Measurements from ENCODE around the gene MED12L. TPM values are rescaled to one million over a fixed set of nuclear protein-coding genes. Genes with fewer than 3 reads are reported as not detected.

Gene MED12L
- total and polyA plus RNA-seq, 9 of the 15 experiments (the other 6 are each of a cell fraction or from before 2014, with no cell fraction given): not detected

- TF ChIP-seq BCL6 (CRISPR knock-in tag; IDR thresholded peaks at IDR 0.05): no peak
Measured at GRCh38 chr3:151168269-151169094, 83.0 kb downstream of the MED12L start (continued).

GRCh38 chr3:151169262-151169947 lies 83.9 kb downstream of the MED12L start:
- Histone ChIP-seq H3K36me3 (ENCODE audit: control insufficient read depth, insufficient read depth, low read length) (no peaks in the 10 kb centered on the region), H3K4me2 (ENCODE audit: insufficient read depth, low read length) (no peak overlapping the region), H4K20me1 (replicated peaks; ENCODE audit: control insufficient read depth, insufficient read depth, low read length) (no peaks in the 10 kb centered on the region), H3K9me3 (replicated peaks; ENCODE audit: control insufficient read depth, insufficient read depth, low read depth, low read length) (no peaks in the 10 kb centered on the region), H3K79me2 (ENCODE audit: control insufficient read depth, insufficient read depth, low read length) (no peaks in the 10 kb centered on the region), H3K27me3 (ENCODE audit: control insufficient read depth in 2 of 2, insufficient read depth in 2 of 2, low read length in 2 of 2) (peaks cover 4% of the 10 kb centered on the region in 2 experiments; a peak in 2 of 5 replicates), H3K4me1 (replicated peaks in 1 of 2; ENCODE audit: control insufficient read depth in 2 of 2, insufficient read depth in 2 of 2, low read length in 2 of 2) (no peaks in the 10 kb centered on the region), H2AFZ (ENCODE audit: low read depth, low read length) (no peak overlapping the region), H3K27ac (ENCODE audit: extremely low read depth, low read depth, low read length) (no peak overlapping the region), H3K9ac (ENCODE audit: insufficient read depth in 1 of 2, low read depth in 2 of 2, low read length in 2 of 2) (no peak overlapping the region), H3K9me1 (ENCODE audit: control insufficient read depth, insufficient read depth, low read length) (no peaks in the 10 kb centered on the region), H3K4me3 (no peak overlapping the region)
- FAIRE-seq (no peak), DNase-seq (ENCODE audit: extremely low read depth in 1 of 4, low spot score in 3 of 4) (no peak), ATAC-seq (no peak)
- ChIA-PET POLR2A (no interaction called here), CTCF (ENCODE audit: low intra/inter-chr PET ratio) (interaction anchor here (0.6 to 3.0 kb wide), 4 partner anchors 23 to 1406 kb away, joined by 3 to 17 read pairs (median 3); no protein-coding TSS in a partner anchor)
- WGBS (ENCODE audit: insufficient coverage, low coverage, missing lambda C conversion rate): 3% methylated on average over 9 of the region's 9 CpGs
- BruUV-seq (replicated peaks): no TSS peak
- intact Hi-C loops (cut with micrococcal nuclease) (loop anchor here (2.0 to 10.0 kb wide), 3 partner anchors 57 to 745 kb away; no protein-coding TSS in a partner anchor), in situ Hi-C loops (cut with MboI) (loop anchor here (10.0 kb wide), 1 partner anchor 115 kb away; no protein-coding TSS in a partner anchor)
- TF ChIP-seq SIN3A (IDR thresholded peaks at IDR 0.05; ENCODE audit: borderline replicate concordance in 2 of 2, control insufficient read depth in 1 of 2, low read depth in 2 of 2, low read length in 2 of 2): no peak
- no peak for TF ChIP-seq ZNF175 (CRISPR knock-in tag; IDR thresholded peaks at IDR 0.05; ENCODE audit: low read depth)
- TF ChIP-seq SRSF7 (optimal IDR thresholded peaks at IDR 0.05; ENCODE audit: low read depth, low read length): no peak
- TF ChIP-seq NFYB (IDR thresholded peaks at IDR 0.05; ENCODE audit: extremely low read depth, insufficient read length): no peak
- no peak for TF ChIP-seq GABPB1 (CRISPR knock-in tag; IDR thresholded peaks at IDR 0.05)
- no peak for TF ChIP-seq ZNF431 (CRISPR knock-in tag; IDR thresholded peaks at IDR 0.05)
- TF ChIP-seq ZNF274 (IDR thresholded peaks at IDR 0.05; ENCODE audit: borderline replicate concordance, low read depth, low read length): no peak
- TF ChIP-seq ZBTB26 (CRISPR knock-in tag; IDR thresholded peaks at IDR 0.05): no peak
- TF ChIP-seq, protein P1, sequence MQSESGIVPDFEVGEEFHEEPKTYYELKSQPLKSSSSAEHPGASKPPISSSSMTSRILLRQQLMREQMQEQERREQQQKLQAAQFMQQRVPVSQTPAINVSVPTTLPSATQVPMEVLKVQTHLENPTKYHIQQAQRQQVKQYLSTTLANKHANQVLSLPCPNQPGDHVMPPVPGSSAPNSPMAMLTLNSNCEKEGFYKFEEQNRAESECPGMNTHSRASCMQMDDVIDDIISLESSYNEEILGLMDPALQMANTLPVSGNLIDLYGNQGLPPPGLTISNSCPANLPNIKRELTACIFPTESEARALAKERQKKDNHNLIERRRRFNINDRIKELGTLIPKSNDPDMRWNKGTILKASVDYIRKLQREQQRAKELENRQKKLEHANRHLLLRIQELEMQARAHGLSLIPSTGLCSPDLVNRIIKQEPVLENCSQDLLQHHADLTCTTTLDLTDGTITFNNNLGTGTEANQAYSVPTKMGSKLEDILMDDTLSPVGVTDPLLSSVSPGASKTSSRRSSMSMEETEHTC (IDR thresholded peaks at IDR 0.05): no peak
- no peak for TF ChIP-seq SMAD4 (CRISPR knock-in tag; conservative IDR thresholded peaks at IDR 0.05)
- TF ChIP-seq ZFP30 (CRISPR knock-in tag; IDR thresholded peaks at IDR 0.05; ENCODE audit: borderline replicate concordance): no peak
- no peak for TF ChIP-seq HDAC6 (IDR thresholded peaks at IDR 0.05; ENCODE audit: low read depth, low read length)
- TF ChIP-seq, protein P2, sequence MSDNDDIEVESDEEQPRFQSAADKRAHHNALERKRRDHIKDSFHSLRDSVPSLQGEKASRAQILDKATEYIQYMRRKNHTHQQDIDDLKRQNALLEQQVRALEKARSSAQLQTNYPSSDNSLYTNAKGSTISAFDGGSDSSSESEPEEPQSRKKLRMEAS (CRISPR knock-in tag; IDR thresholded peaks at IDR 0.05): no peak
- TF ChIP-seq, protein P3, sequence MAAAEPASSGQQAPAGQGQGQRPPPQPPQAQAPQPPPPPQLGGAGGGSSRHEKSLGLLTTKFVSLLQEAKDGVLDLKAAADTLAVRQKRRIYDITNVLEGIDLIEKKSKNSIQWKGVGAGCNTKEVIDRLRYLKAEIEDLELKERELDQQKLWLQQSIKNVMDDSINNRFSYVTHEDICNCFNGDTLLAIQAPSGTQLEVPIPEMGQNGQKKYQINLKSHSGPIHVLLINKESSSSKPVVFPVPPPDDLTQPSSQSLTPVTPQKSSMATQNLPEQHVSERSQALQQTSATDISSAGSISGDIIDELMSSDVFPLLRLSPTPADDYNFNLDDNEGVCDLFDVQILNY (CRISPR knock-in tag; IDR thresholded peaks at IDR 0.05): no peak

Data from K562 (cell line).